Testis (tissue), 2 donors: ENCODE results near the gene NCAM2.

Experiments used
- CTCF ChIP-seq, 3 experiments: fragments of 450-650 bp in 2 of 3; fragments of 200-600 bp in 1 of 3; sonication (generic) in 1 of 3; IDR thresholded peaks; one replicate each; pipeline ENCODE4 v1.5.1; 2016 to 2019; ENCODE audit warnings: antibody characterized with exemption in 3 of 3, mild to moderate bottlenecking in 2 of 3, moderate library complexity in 1 of 3
- POLR2A ChIP-seq: fragments of 450-650 bp; IDR thresholded peaks from one replicate; pipeline ENCODE4 v1.6.1; 2017; ENCODE audit warnings: antibody characterized with exemption, mild to moderate bottlenecking, moderate library complexity

- TF ChIP-seq CTCF (IDR thresholded peaks at IDR 0.05), result no peak
- no peak for TF ChIP-seq POLR2A
Measured at GRCh38 chr21:21148514-21148913, 150.3 kb downstream of the NCAM2 start.
